ENCODE measurements around the gene RRP1. TPM values are rescaled to one million over a fixed set of nuclear protein-coding genes. Genes with fewer than 3 reads are reported as not detected.

The RRP1 gene
- total and polyA plus RNA-seq, 2 of the 13 experiments (the other 11 are each of a cell fraction or from before 2014, with no cell fraction given), result 20.1 to 35.1 TPM

- TF ChIP-seq AKNA (CRISPR knock-in tag; IDR thresholded peaks at IDR 0.05; ENCODE audit: borderline replicate concordance) (no peak), EZH2 (conservative IDR thresholded peaks at IDR 0.05; ENCODE audit: low read depth, low read length) (no peak), ZNF775 (CRISPR knock-in tag; IDR thresholded peaks at IDR 0.05; ENCODE audit: borderline replicate concordance) (no peak), WIZ (CRISPR knock-in tag; IDR thresholded peaks at IDR 0.05) (no peak), ZNF652 (CRISPR knock-in tag; IDR thresholded peaks at IDR 0.05; ENCODE audit: borderline replicate concordance, low read depth) (no peak), RNF2 (conservative IDR thresholded peaks at IDR 0.05; ENCODE audit: low read depth) (peak; percentile 64; the same call in 1 of the 2 replicates), MTA1 (CRISPR knock-in tag; IDR thresholded peaks at IDR 0.05; ENCODE audit: borderline replicate concordance) (peak; percentile 65; the same call in 1 of the 2 replicates), ARNT (IDR thresholded peaks at IDR 0.05) (no peak), CSRNP2 (CRISPR knock-in tag; conservative IDR thresholded peaks at IDR 0.05; ENCODE audit: low read depth) (no peak), NFRKB (IDR thresholded peaks at IDR 0.05) (no peak), ZNF598 (CRISPR knock-in tag; IDR thresholded peaks at IDR 0.05; ENCODE audit: borderline replicate concordance) (peak; percentile 56; the same call in 1 of the 2 replicates), RAD51 (IDR thresholded peaks at IDR 0.05; ENCODE audit: borderline replicate concordance) (no peak), CBX5 (CRISPR knock-in tag; IDR thresholded peaks at IDR 0.05; ENCODE audit: borderline replicate concordance) (no peak; the same call in 1 of the 2 replicates), SKI (IDR thresholded peaks at IDR 0.05; ENCODE audit: partially characterized antibody) (peak; percentile 59), ARID4A (CRISPR knock-in tag; IDR thresholded peaks at IDR 0.05; ENCODE audit: borderline replicate concordance) (peak; percentile 97), BRF2 (CRISPR knock-in tag; IDR thresholded peaks at IDR 0.05) (no peak)
Measured at GRCh38 chr21:43789276-43790009, at the start of gene RRP1 (continued).
